Measurements from ENCODE around the gene GCG. TPM values are rescaled to one million over a fixed set of nuclear protein-coding genes. Genes with fewer than 3 reads are reported as not detected.

GCG gene
- polyA plus RNA-seq, 12 donors = 11.5 to 75.9 (median 24.1) TPM; not detected in 1

DNA sequence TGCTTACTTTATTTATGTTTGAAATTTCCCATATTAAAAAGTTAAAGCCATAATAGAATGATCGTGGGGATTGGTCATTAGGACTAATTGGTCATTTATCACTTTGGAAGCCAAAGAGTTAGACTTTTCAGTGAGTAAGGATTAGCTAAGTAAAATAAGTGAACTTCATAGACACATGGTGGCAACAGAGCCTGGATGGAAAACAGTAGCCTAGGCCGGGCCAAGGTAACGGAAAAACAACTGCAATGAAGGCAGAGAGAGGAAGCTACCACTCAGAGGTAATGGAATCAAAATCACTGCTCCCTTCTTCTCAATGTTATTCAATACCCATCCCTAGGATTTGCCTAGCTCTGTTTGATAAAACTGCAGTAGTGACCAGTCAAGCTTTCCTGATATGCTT, 4.1 kb upstream of the GCG start:
- DNase-seq = no peak

DNA sequence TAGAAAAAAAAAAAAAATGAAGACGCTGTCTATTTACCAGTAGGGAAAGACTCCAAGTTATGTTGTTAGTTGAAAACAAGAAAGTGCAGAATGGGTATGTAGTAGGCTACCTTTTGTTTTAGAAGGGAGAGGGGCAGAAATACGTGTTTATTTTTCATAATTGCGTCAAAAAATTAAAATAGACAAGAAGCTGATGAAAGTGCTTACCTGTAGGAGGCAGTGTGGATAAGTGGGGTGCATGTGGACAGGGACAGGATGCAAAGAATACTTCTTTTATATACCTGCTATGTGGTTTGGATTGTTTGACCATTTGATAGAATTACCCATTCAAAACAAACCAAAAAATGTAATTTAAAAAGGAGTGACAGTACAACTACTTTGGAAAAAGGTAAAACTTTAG, 3.0 kb upstream of the GCG start:
- no peak for DNase-seq

DNA sequence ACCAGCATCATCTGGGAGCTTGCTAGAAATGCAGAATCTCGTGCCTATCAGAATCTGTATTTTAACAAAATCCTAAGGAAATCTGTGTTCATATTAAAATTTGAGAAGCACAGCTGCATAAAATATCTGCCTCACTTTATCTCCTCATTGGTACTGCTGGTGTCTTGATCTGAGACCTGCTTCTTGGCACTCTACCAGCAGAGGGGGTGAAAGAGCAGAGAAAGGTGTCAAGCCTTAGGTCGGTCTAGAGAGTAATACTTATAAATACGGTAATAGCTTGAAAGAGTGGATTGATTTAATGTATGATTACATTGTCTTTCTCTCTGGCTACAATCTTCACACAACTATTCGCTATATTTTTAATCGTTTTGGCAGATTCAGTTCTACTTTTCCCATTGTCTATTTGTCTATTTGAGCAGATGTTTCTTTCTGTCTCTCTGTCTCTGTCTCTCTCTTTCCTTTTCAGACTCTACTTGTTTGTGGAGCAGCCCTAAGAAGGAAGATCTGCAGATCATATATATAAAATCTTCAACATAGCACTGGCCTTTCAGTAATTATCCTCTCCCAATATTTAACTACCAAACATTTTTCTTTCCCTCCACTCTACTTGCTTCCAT, 1.7 kb upstream of the GCG start:
- peak; percentile 59 for DNase-seq

DNA sequence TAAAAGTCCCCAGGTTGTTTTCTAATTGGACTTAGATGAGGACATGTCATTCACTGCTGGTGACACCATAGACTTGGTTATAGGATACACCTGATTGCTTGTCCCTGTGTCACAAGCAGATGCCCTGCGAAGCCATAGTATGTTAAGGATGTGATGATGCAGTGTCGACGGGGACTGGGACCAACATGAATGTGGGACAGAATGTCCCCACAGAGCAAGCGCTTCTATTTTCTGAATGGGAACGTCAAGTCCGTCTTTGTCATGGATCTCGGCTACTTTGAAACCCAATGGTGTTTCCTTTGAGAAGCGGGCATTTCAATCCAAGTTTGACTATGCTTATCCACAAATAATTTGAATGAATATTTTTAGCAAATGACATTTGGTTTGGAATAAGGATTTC, 2.1 kb downstream of the GCG start:
- DNase-seq = no peak

DNA sequence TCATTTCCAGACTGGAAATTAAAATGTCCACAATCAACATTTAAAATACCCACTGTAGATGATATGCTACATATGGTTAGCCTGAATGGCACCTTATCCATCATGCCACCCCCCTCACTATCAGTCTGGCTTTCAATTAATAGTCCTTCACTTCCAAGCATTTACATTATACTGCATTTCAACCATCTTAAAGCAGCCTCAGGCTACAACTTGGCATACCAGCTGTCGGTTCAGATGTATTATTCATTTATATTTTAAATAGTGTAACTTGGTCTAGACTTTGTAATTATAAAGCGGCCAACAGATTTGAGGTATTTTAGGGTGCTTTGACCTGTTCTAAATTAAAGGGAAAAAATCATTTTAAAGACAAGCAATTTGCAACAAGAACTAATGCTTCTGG, 2.6 kb downstream of the GCG start:
- DNase-seq = no peak

DNA sequence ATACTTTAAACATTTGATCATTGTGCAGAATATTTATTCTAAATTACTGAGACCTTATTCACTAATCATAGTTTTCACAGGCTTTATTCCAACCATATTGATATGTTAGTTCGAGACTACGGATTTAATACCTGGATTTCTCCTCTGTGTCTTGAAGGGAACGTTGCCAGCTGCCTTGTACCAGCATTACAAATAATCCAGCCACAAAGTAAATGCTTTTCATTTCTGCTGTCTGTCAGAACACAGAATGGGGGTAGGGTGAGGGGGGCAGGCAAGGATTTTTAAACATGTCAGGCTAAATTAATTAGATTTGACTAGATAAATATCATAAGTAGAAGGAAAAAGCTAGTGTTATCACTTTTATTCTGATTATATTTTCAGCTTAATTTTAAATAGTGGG, 3.1 kb downstream of the GCG start:
- no peak for DNase-seq

DNA sequence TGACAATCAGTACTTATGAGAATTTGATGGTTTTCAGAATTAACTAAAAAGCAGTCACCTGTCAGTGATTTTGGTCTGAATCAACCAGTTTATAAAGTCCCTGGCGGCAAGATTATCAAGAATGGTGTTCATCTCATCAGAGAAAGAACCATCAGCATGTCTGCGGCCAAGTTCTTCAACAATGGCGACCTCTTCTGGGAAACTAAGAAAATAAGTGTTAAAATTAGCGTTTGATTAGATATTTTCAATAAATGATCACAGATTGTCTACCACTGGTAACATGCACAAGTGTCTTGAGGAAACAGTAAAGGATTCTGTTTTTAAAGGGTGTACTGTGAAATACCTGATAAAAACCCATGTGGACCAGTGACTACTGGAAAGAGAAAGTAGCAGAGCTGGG, 8.1 kb downstream of the GCG start:
- DNase-seq = no peak

DNA sequence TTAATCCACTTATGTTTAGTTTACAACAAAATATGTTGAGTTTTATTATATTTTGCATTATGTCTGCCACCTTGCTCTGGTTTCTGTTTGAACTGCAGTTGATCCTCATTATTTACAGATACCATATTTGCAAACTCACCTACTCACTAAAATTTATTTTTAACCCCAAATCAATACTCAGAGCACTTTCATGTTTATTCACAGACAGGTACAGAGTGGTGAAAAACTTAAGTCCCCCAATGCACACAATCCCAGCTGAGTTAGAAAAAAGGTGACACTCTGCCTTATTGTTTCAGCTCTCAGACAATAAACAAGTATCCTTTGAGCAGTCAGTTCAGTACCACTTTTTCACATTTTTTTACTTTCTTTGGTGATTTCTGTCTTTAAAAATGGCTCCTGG, 13.7 kb downstream of the GCG start:
- no peak for DNase-seq

DNA sequence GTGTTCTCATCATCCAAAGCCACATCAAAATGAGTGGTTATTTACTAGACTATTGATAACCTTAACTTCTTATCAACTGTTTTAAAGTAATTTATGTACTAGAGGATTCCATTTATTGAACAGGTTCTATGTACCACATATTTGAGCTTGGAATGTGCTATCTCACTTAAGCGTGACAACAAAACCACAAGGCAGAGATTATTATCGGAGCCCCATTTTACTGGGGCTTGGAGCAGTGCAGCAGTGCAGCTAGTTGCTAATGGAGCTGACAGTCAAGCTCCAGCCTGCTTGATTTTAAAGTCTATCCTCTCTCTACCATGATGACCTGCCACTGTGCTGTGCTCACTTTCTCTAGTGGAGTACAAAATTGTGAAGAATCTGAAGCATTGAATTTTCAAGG, 24.6 kb downstream of the GCG start:
- no peak for DNase-seq

DNA sequence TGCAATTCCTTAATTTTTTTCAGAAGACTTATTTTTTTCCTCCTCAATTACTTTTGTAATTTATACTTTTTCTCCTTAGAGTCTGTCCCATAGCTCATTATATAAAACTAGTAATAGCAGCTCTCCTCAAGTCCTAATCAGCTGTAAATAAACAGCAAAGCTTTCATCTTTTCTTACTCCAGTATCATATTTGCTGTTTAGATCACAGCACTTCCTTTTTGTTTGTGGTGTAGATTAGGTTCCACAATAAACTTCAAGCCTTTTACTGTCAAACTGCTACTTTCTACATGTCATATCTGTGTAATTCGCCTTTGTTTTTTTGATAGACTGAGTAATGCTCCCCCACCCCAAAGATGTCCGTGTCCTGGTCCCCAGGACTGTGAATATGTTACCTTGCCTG, 25.5 kb downstream of the GCG start:
- DNase-seq = no peak

DNA sequence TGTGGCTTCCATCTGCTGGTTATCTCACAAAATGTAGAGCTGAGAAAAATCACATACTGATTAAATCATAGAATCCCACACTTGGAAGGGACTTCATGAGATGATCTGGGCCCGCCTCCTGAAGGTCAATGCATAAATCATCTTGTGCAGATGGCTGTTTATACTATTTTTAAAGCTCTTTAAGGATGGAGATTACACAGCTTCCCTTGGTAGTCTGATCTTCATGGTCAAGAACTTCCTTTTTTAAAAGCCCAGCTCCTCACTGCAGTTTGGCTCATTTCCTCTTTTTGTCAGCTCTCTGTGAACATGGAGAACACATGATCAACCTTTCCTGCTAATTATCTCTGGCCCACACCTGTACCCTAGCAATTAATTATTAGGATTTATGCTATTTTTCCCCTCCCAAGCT, 25.9 kb downstream of the GCG start:
- no peak for DNase-seq

DNA sequence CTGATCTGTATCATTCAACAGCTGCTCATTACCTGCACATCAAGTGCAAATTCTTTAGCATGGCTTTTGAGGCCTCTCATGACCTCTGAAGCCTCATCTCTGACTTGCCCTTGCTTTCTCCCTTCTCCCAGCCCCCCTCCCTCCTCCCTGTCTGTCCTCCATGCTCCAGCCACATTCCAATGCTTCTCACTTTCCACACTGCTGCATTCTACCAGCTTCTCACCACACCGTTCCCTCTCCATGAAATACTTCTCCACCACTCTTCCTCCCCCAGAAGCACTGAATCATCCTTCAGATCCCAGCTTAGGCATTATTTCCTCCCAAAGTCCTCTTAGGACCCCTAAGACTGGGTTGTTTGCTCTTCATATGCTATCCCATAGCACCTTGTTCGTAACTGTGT, 26.9 kb downstream of the GCG start:
- no peak for DNase-seq

DNA sequence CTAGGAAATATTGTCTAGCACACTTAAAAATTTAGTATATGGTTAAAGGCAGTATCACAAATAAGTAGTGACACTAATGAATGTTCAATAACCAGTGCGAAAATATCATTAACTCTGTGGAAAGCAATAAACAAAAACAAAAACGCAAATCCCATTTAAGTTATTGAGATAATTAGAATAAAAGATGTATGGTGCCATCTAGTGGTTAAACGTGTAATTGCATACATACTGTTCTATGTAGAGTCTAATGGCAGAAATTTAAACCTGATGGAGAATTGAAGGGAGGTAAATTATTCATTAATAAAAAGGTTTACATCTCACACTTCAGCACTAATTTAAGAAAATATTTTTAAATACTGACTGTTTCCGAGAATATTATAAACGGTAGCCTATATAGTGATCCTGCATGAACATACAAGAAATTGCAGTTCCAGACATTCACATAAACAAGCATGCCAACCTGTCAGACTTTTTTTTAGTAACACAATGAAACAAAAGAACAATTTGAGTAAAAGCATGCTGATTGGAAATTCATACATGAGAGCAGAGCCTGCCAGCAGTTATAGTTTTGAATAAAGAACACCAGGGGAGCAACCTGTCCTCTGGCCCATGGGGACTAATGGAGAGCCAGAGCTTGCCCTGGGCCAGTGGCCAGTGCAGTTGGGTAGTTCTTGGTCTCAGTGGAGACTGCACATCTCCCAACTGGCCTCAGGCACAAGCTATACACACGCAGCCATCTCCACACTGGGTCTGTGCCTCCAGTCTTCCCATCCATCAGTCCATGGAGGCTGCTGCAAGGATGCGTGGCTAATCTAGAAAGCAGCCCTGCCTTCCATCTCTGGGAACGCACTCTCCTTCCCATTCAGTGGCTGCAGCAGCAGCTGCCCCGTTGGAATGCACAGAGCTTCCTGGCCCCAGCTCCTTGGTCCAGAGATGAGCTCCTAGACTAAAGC, 28.0 kb downstream of the GCG start:
- peak; percentile 75 for DNase-seq

DNA sequence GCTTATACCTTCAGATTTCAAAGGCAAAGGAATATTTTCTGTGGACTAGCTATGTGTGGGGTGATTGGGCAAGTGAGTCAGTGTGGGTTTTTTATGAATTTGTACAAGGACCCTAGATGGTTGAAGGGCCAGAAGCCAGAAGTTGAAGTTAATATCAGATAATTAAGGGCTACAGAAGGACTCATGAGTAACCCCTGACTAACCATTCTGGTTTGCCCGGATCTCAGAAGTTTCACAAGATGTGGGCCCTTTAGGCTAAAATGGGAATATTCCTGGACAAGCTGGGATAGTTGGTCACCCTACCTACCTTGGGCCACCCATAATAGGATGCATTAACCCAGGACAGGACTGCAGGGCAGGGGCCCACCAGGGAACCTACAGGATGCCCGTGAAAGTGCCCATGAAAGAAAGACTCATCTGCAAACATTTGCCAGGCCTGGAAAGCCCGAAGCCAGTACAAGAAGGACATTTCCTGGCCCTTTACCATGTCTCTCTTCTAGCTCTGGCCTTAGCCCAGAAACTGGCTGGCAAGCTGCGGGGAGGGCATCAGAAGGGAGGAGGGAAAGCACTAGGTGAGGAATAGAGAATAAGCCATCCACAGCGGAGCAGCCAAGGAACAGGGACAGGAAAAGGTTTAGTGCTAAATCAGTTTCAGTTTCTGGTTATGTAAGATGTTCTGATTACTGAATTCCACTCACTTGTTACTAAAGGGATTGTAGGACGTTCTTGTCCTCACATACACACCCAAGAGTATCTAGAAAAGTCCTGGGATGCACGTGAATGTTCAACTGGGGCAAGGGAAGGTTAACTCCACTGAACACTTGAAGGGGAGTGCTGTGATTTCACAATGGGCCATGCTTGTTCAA, 33.6 kb downstream of the GCG start:
- DNase-seq = no peak

DNA sequence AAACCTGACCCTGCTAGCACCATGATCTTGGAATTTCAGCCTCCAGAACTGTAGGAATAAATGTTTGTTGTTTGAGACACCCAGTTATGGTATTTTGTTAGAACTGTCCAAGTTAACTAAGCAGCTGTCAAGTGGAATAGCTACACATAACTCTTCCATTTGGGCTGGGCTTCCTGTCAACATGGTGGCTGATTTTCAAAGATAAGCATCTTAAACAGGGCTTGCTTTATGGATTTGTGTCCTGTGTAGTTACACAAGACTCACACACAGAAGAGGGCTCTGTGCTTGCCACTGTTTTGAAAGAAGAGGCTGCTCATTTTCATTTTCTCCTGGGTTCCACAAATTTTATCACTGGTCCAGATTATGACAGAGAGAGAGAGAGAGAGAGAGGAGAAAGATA, 35.7 kb downstream of the GCG start:
- DNase-seq = no peak

DNA sequence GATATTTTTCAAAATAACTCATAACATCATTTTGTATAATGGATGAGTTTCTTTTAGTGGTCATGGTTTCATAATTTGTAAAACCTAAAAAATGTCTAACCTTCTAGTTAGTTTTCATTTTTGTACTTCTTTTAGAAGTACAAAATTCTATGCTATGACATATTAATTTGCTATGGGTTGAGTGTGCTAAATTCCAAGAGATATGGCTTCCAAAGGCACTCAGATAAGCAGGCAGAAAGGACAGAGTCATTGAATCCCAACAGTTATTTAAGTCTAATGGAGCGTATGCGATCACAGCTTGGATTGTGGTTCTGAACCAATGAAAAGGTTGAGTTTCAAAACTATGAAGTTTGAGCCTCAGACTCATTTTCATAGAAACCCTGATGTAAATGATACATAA, 37.0 kb downstream of the GCG start:
- no peak for DNase-seq

DNA sequence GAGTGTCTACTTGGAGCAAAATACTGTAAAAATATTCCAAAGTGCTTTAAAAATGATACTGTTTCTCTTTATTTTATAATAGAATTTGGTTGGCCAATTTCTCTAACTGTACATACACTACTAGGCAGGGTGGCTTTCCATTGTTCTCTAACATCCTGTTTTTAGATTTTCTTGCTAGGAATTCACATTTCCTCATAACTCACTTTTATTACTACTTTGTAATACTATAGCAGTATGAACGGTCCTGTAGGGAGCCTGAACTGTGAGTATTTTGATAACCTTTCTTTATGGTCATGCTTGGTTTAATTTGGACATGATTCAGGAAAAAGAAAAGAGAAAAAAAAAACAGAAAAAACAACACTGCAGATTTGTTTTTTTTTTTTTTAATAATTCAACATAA, 37.8 kb downstream of the GCG start:
- DNase-seq = no peak

DNA sequence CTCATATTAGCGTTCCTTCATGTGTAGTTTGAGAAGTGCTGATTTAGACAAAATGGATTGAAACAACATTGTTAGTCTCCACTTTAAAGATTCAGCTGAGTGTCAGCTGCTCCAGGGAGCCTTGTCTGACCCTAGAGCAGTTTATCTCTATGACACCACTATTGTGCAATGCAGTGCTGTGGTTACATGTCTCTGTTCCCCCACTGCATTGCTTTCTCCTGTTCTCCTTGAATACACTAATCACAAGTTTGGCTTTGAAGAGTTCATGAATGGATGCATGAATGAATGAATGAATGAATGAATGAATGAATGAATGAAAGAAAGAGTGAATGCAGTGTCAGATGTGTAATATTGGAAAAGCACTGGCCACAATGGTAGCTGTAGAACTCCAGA, 38.3 kb downstream of the GCG start:
- DNase-seq = no peak

DNA sequence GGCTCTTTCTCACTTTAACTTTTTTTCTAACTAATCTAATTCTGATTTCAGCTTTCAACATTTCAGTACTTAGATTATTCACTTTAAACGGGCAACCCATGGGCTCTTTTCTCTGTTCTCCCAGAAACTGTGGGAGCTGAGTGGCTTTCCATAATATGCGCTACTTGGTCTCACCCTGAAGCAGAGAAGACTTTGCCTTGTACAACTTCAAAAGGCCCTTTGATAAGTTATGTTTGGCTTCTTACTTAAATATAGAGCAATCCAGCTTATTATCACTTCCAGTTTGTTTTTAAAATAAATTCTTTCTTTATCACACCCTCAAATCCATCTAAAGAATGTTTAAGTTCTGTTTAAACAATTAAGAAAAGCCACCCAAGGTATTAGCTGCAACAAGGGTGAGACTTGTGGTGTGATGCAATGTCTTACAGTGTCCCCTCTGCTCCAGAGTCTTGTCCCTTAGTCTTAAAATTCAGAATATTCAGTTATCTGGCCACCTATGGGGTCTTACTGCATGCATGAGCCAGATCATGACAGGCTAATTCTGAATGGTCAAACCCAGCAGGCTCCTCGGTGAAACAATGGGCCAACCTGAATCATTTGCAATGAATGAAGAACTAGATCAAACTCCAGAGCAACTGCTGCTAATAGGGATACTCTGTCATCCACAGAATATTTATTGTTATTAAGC, 38.8 kb downstream of the GCG start:
- no peak for DNase-seq

DNA sequence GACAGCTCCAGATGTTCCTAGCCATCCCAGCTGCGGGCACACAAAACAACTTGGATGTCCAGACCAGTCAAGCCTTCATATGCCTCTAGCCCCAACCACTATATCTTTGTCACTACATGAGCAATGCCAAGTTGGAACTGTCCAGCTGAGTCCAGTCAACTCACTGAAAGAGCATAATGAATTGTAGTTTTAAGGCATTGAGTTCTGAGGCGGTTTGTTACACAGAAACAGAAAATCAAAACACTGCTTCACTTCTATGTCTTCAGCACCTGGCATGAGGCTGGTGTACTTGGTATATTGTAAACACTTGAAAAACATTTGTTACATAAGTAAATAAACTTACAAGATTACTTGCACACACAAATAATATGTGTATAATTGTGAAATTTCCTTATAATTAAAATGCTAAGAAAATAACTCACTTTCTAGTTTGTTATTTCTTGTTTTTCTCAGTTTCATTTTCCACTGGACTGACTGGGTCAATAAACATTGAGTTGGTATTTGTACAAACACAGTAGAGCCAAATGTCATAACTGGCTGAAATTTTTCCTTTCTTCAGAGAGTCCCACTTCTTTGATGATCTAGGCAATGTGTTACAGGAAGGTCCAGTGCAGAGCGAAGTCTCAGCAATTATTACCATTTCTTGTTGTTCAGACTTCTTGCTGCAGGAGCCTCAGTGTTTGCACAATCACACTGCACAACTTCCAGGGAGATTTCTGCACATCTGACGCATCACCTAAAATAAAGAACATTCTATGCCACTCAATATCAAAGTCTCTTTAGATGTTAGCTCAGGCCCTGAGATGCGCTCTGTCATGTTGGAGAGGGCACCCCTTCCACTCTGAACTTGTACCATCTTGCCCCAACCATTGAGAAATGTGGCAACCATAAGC, 39.8 kb downstream of the GCG start:
- DNase-seq = no peak

DNA sequence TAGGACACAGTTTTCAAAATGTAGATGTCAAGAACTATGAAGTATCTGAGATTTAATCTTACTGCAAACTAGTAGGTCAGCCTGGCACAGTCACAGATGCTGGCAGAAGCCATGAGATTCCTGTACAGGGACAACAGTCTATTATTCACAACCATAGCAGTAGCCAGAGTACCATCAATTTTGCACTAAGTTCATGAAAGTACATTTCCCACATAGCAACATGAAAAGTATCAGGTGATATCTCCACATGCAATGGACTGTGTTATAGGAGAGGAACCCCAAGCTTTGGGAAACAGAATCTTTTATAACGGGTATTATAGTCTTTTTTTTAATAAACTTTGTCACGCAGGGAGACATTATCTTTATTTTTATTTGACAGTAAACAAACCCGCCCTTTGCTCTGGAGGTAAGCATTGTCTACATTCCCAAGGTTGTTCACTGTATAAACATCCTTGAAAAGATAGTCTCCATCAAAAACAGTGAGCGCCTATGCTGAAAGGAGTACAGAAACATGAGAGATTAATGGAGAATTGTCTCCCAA, 44.6 kb downstream of the GCG start:
- DNase-seq = no peak

All from muscle of arm (tissue), 12 donors.